Fibroblast of skin of left biceps (primary cell): Measurements from ENCODE around the gene C11orf86.

Source experiments
- DNase-seq, 2 experiments: peaks; one replicate each; pipeline ENCODE4 v3.0.0-alpha.2; 2013; ENCODE audit warnings: low read depth in 2 of 2

Gene C11orf86

GRCh38 chr11:67024966-67025365 is 49.9 kb downstream of the C11orf86 start:
- no peak for DNase-seq

- no peak for DNase-seq
These were observed 50.6 kb downstream of the C11orf86 start for GRCh38 chr11:67025750-67026149.
